Ishikawa (cell line): Measurements from ENCODE around the gene EPC2.

Source experiments
- CEBPB ChIP-seq: IDR thresholded peaks from 2 replicates; pipeline ENCODE4 v1.6.1; 2012
- CREB1 ChIP-seq: IDR thresholded peaks from 2 replicates; pipeline ENCODE4 v1.6.1; 2012; ENCODE audit warnings: low read depth
- EGR1 ChIP-seq: IDR thresholded peaks from 2 replicates; pipeline ENCODE4 v1.6.1; 2012
- EP300 ChIP-seq: IDR thresholded peaks from 2 replicates; pipeline ENCODE4 v1.6.1; 2012; ENCODE audit warnings: borderline replicate concordance
- RAD21 ChIP-seq: IDR thresholded peaks from 2 replicates; pipeline ENCODE4 v1.6.1; 2012; ENCODE audit warnings: low read depth
- TCF12 ChIP-seq: IDR thresholded peaks from 2 replicates; pipeline ENCODE4 v1.6.1; 2012; ENCODE audit warnings: low read depth
- TEAD4 ChIP-seq: IDR thresholded peaks from 2 replicates; pipeline ENCODE4 v1.6.1; 2012
- YY1 ChIP-seq: IDR thresholded peaks from 2 replicates; pipeline ENCODE4 v1.6.1; 2012; ENCODE audit warnings: low read depth
- TF ChIP-seq, protein P1 (sequence below): IDR thresholded peaks from 2 replicates; pipeline ENCODE4 v1.6.1; 2012
- TF ChIP-seq, protein P2 (sequence below): IDR thresholded peaks from 2 replicates; pipeline ENCODE4 v1.6.1; 2012; ENCODE audit warnings: low read depth, mild to moderate bottlenecking
- TF ChIP-seq, protein P3 (sequence below): IDR thresholded peaks from 2 replicates; pipeline ENCODE4 v1.6.1; 2012

DNA sequence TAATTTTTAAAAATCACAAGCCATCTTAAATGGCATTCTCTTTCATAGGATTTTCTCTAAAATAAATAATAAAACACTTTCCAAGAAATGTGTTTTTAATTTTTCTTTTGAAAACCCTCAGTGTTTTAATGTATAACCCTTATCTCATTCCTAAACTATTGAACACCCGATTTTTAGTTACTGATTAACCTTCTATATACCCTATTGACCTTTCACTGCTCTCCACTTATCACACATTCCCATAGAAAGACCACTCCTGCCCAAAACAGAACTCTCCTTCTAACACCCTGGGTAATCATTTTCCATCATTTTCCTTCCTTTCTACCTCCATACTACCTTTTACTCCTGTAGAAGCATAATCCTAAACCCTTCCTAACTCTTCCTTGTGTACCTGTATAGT lies 102.4 kb downstream of the EPC2 start:
- TF ChIP-seq, protein P1, sequence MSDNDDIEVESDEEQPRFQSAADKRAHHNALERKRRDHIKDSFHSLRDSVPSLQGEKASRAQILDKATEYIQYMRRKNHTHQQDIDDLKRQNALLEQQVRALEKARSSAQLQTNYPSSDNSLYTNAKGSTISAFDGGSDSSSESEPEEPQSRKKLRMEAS = no peak
- TF ChIP-seq EP300 = no peak
- no peak for TF ChIP-seq EGR1
- no peak for TF ChIP-seq CREB1
- no peak for TF ChIP-seq YY1
- TF ChIP-seq TCF12 = no peak
- TF ChIP-seq, protein P2, sequence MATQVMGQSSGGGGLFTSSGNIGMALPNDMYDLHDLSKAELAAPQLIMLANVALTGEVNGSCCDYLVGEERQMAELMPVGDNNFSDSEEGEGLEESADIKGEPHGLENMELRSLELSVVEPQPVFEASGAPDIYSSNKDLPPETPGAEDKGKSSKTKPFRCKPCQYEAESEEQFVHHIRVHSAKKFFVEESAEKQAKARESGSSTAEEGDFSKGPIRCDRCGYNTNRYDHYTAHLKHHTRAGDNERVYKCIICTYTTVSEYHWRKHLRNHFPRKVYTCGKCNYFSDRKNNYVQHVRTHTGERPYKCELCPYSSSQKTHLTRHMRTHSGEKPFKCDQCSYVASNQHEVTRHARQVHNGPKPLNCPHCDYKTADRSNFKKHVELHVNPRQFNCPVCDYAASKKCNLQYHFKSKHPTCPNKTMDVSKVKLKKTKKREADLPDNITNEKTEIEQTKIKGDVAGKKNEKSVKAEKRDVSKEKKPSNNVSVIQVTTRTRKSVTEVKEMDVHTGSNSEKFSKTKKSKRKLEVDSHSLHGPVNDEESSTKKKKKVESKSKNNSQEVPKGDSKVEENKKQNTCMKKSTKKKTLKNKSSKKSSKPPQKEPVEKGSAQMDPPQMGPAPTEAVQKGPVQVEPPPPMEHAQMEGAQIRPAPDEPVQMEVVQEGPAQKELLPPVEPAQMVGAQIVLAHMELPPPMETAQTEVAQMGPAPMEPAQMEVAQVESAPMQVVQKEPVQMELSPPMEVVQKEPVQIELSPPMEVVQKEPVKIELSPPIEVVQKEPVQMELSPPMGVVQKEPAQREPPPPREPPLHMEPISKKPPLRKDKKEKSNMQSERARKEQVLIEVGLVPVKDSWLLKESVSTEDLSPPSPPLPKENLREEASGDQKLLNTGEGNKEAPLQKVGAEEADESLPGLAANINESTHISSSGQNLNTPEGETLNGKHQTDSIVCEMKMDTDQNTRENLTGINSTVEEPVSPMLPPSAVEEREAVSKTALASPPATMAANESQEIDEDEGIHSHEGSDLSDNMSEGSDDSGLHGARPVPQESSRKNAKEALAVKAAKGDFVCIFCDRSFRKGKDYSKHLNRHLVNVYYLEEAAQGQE = no peak
- no peak for TF ChIP-seq CEBPB
- TF ChIP-seq, protein P3, sequence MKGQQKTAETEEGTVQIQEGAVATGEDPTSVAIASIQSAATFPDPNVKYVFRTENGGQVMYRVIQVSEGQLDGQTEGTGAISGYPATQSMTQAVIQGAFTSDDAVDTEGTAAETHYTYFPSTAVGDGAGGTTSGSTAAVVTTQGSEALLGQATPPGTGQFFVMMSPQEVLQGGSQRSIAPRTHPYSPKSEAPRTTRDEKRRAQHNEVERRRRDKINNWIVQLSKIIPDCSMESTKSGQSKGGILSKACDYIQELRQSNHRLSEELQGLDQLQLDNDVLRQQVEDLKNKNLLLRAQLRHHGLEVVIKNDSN = no peak
- TF ChIP-seq RAD21 = no peak
- TF ChIP-seq TEAD4 = no peak
